ENCODE data around the gene EXOC7.
"Not testable (repeated sequence)": the region's sequence is repeated elsewhere in the genome, so short reads cannot be mapped to it uniquely, and the experiment has no call there.

Gene EXOC7

DNA sequence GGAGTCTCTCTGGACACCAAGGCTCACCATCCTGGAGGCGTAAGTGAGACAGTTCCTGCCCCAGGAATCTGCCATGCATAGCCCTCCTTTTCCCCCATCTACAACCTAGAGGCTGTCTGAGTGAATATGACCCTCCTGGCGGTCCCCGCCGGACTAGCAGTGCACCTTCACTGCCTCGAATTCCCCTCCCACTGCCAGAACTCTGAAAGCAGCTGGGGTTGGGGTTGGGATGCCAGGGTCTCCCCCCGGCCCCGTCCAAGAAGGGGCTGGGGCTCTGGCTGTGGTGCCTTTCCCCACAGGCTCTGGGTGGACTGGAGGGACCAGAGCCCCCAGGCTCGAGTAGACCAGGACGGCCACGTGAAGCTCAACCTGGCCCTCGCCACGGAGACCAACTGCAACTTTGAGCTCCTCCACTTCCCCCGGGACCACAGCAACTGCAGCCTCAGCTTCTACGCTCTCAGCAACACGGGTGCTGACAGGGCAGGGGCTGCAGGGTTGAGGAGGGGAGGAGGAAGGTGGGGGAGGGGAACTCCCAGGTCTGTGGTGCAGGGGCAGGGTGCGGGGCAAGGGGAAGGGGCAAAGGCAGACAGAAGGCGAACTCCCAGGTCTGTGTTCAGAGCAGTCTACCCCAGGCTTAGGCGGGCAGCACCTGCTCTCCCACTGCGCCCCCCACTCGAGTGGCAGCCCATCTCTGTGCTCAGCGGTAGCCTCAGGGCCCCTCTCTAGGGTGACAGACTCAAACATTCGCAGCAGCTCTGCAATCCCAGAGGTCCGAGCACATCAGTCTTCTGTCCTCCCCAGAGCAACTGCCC, 23.4 kb downstream of the EXOC7 start:
- DNase-seq (ENCODE audit: extremely low read depth, low read depth) = no peak
- TF ChIP-seq, protein P1, sequence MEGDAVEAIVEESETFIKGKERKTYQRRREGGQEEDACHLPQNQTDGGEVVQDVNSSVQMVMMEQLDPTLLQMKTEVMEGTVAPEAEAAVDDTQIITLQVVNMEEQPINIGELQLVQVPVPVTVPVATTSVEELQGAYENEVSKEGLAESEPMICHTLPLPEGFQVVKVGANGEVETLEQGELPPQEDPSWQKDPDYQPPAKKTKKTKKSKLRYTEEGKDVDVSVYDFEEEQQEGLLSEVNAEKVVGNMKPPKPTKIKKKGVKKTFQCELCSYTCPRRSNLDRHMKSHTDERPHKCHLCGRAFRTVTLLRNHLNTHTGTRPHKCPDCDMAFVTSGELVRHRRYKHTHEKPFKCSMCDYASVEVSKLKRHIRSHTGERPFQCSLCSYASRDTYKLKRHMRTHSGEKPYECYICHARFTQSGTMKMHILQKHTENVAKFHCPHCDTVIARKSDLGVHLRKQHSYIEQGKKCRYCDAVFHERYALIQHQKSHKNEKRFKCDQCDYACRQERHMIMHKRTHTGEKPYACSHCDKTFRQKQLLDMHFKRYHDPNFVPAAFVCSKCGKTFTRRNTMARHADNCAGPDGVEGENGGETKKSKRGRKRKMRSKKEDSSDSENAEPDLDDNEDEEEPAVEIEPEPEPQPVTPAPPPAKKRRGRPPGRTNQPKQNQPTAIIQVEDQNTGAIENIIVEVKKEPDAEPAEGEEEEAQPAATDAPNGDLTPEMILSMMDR (IDR thresholded peaks at IDR 0.05; ENCODE audit: low read depth, low read length) = no peak

DNA sequence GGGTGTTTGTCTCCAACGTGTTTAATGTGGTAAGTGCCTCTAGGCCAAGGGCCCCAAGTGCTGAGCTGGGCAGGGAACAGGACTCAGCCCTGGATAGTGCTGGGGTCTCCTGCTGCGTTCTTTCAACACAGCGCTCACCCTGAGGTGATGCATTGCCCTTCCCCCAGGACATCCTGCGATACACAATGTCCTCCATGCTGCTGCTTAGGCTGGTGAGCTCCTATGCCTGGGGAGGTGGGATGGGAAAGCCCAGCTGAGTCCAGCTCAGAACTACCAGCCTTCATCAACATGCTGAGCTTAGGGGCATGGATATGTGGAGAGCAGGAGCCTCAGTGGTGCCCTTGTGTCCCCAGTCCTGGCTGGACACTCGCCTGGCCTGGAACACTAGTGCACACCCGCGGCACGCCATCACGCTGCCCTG, 24.0 kb downstream of the EXOC7 start:
- no peak for DNase-seq (ENCODE audit: extremely low read depth, low read depth)
- TF ChIP-seq, protein P1 (IDR thresholded peaks at IDR 0.05; ENCODE audit: low read depth, low read length) = no peak

- DNase-seq (ENCODE audit: extremely low read depth, low read depth) = no peak
- TF ChIP-seq, protein P1 (IDR thresholded peaks at IDR 0.05; ENCODE audit: low read depth, low read length) = no peak
Measured at GRCh38 chr17:76078860-76079534, 24.6 kb downstream of the EXOC7 start, which contains the start of gene ZACN. ZACN (plus strand) TSS chr17:76079182; CDS start chr17:76079265, 83 bp downstream.

DNA sequence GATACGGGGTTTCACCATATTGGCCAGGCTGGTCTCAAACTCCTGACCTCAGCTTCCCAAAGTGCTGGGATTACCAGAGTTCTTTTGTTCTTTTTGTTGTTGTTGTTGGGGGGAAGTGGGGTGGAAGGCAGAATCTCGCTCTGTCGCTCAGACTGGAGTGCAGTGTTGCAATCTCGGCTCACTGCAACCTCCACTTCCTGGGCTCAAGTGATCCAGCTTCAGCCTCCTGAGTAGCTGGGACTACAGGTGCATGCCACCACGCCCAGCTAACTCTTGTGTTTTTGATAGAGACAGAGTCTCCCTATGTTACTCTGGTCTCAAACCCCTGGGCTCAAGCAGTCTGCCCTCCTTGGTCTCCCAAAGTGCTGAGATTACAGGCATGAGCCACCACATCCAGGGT, 25.2 kb downstream of the EXOC7 start:
- DNase-seq (ENCODE audit: extremely low read depth, low read depth) = not testable (repeated sequence)

- no peak for DNase-seq (ENCODE audit: extremely low read depth, low read depth)
- TF ChIP-seq, protein P1 (IDR thresholded peaks at IDR 0.05; ENCODE audit: low read depth, low read length) = no peak
Measured at GRCh38 chr17:76077584-76078110, 25.9 kb downstream of the EXOC7 start.

GRCh38 chr17:76076765-76077583, 26.6 kb downstream of the EXOC7 start:
- TF ChIP-seq, protein P1 (IDR thresholded peaks at IDR 0.05; ENCODE audit: low read depth, low read length) = no peak

GRCh38 chr17:76076146-76076764, 27.3 kb downstream of the EXOC7 start:
- TF ChIP-seq, protein P1 (IDR thresholded peaks at IDR 0.05; ENCODE audit: low read depth, low read length) = no peak
- DNase-seq (ENCODE audit: extremely low read depth, low read depth) = no peak

More at GRCh38 chr17:76076765-76077583, 26.6 kb downstream of the EXOC7 start:
- no peak for DNase-seq (ENCODE audit: extremely low read depth, low read depth)
